ENCODE measurements around the gene PLCB1.

DNA sequence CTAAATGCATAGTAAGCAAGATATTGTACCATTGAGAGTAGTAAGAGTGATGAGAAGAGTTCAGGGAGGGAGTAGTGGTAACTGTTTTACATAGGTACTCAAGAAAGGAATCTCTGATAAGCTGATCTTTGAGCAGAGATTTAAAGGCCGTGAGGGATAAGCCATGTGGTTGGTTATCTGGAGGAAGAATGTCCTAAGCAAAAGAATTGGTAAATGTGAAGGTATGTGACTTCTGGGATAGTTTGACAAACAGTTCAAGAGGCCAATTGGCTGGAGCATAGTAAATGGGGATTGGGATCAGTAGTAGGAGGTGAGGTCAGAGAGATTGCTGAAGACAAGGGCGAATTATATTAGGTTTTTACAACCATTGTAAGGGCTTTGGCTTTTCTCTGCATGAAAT lies 40.1 kb downstream of the PLCB1 start:
- TF ChIP-seq CTCF (IDR thresholded peaks at IDR 0.05) (no peak), POLR2A (IDR thresholded peaks at IDR 0.05) (no peak), POLR2AphosphoS5 (IDR thresholded peaks at IDR 0.05) (no peak)

All from breast epithelium (tissue), 3 donors.